ENCODE results near the gene RNF217. TPM values are rescaled to one million over a fixed set of nuclear protein-coding genes. Genes with fewer than 3 reads are reported as not detected.

Gene RNF217
- total RNA-seq, 1 experiment from 2014 or later, result 37.7 TPM

DNA sequence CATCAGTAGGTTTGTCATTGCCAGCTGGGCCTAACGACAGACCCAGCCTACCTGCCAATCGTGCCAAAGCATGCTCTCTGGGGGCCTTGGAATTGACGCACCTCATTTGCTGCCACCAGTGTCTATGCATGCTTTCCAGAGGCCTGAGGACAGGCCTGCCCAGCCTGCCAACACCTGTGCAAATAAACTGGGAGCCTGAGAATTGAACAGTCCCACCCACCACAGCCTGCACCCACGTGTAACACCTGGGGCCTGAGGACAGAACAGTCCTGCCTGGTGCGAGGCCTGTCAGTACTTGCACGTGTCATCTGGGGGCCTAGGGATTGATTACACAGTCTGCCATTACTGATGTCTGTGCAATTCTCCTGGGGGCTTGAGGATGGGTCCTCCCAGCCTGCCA lies 6.2 kb upstream of the RNF217 start:
- DNase-seq (ENCODE audit: low read depth, low spot score) (no peak), ATAC-seq (no peak)
- TF ChIP-seq SIN3A (IDR thresholded peaks at IDR 0.05; ENCODE audit: borderline replicate concordance, insufficient read depth, low read depth, low read length), result no peak
- TF ChIP-seq, protein P1, sequence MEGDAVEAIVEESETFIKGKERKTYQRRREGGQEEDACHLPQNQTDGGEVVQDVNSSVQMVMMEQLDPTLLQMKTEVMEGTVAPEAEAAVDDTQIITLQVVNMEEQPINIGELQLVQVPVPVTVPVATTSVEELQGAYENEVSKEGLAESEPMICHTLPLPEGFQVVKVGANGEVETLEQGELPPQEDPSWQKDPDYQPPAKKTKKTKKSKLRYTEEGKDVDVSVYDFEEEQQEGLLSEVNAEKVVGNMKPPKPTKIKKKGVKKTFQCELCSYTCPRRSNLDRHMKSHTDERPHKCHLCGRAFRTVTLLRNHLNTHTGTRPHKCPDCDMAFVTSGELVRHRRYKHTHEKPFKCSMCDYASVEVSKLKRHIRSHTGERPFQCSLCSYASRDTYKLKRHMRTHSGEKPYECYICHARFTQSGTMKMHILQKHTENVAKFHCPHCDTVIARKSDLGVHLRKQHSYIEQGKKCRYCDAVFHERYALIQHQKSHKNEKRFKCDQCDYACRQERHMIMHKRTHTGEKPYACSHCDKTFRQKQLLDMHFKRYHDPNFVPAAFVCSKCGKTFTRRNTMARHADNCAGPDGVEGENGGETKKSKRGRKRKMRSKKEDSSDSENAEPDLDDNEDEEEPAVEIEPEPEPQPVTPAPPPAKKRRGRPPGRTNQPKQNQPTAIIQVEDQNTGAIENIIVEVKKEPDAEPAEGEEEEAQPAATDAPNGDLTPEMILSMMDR (IDR thresholded peaks at IDR 0.05), result no peak
- Histone ChIP-seq H3K27me3 (ENCODE audit: control insufficient read depth, insufficient read depth, low read length) (no peaks in the 10 kb centered on the region), H3K4me3 (ENCODE audit: low read depth in 2 of 2, low read length in 2 of 2) (no peak overlapping the region), H3K27ac (ENCODE audit: low read length) (no peak overlapping the region), H3K4me1 (ENCODE audit: control insufficient read depth, insufficient read depth, low read length) (peaks cover 9% of the 10 kb centered on the region), H3K36me3 (ENCODE audit: control insufficient read depth, insufficient read depth, low read length) (no peaks in the 10 kb centered on the region), H3K9me3 (ENCODE audit: control insufficient read depth, insufficient read depth, low read depth, low read length) (no peaks in the 10 kb centered on the region)
- intact Hi-C loops (cut with micrococcal nuclease; ENCODE audit: unreplicated experiment) (no loop called here), in situ Hi-C loops (cut with HindIII; ENCODE audit: low pct_unique_long_range_greater_than_20kb, low sequenced_read_pairs) (no loop called here)
- ChIA-PET POLR2A (no interaction called here), CTCF (no interaction called here)
- BruUV-seq (replicated peaks), result no TSS peak

- in situ Hi-C loops (cut with HindIII; ENCODE audit: low pct_unique_long_range_greater_than_20kb, low sequenced_read_pairs) (no loop called here), intact Hi-C loops (cut with micrococcal nuclease; ENCODE audit: unreplicated experiment) (no loop called here)
- no peaks in the 10 kb centered on the region for H3K36me3 ChIP-seq (ENCODE audit: control insufficient read depth, insufficient read depth, low read length)
- ChIA-PET POLR2A (no interaction called here), CTCF (no interaction called here)
- H3K27me3 ChIP-seq (ENCODE audit: control insufficient read depth, insufficient read depth, low read length), result no peaks in the 10 kb centered on the region
- H3K27ac ChIP-seq (ENCODE audit: low read length), result no peak overlapping the region
- peaks cover 13% of the 10 kb centered on the region for H3K4me1 ChIP-seq (ENCODE audit: control insufficient read depth, insufficient read depth, low read length)
- no peak overlapping the region for H3K4me3 ChIP-seq (ENCODE audit: low read depth in 2 of 2, low read length in 2 of 2)
- TF ChIP-seq SIN3A (IDR thresholded peaks at IDR 0.05; ENCODE audit: borderline replicate concordance, insufficient read depth, low read depth, low read length) (no peak), TCF7L2 (IDR thresholded peaks at IDR 0.05; ENCODE audit: low read depth, low read length) (no peak), POLR2AphosphoS5 (IDR thresholded peaks at IDR 0.05; ENCODE audit: low read depth, low read length) (no peak)
- TF ChIP-seq, protein P2, sequence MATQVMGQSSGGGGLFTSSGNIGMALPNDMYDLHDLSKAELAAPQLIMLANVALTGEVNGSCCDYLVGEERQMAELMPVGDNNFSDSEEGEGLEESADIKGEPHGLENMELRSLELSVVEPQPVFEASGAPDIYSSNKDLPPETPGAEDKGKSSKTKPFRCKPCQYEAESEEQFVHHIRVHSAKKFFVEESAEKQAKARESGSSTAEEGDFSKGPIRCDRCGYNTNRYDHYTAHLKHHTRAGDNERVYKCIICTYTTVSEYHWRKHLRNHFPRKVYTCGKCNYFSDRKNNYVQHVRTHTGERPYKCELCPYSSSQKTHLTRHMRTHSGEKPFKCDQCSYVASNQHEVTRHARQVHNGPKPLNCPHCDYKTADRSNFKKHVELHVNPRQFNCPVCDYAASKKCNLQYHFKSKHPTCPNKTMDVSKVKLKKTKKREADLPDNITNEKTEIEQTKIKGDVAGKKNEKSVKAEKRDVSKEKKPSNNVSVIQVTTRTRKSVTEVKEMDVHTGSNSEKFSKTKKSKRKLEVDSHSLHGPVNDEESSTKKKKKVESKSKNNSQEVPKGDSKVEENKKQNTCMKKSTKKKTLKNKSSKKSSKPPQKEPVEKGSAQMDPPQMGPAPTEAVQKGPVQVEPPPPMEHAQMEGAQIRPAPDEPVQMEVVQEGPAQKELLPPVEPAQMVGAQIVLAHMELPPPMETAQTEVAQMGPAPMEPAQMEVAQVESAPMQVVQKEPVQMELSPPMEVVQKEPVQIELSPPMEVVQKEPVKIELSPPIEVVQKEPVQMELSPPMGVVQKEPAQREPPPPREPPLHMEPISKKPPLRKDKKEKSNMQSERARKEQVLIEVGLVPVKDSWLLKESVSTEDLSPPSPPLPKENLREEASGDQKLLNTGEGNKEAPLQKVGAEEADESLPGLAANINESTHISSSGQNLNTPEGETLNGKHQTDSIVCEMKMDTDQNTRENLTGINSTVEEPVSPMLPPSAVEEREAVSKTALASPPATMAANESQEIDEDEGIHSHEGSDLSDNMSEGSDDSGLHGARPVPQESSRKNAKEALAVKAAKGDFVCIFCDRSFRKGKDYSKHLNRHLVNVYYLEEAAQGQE (IDR thresholded peaks at IDR 0.05; ENCODE audit: insufficient read depth in 1 of 2, low read depth in 2 of 2, low read length in 1 of 2), result no peak
- TF ChIP-seq, protein P1 (IDR thresholded peaks at IDR 0.05), result no peak
- no peaks in the 10 kb centered on the region for H3K9me3 ChIP-seq (ENCODE audit: control insufficient read depth, insufficient read depth, low read depth, low read length)
- DNase-seq (ENCODE audit: low read depth, low spot score) (no peak), ATAC-seq (no peak)
- no TSS peak for BruUV-seq (replicated peaks)
These were observed 4.1 kb upstream of the RNF217 start for GRCh38 chr6:124958149-124958548.
